GM12878 (cell line): ENCODE results near the gene HOTAIR. TPM values are rescaled to one million over a fixed set of nuclear protein-coding genes. Genes with fewer than 3 reads are reported as not detected.

Source experiments
- ATAC-seq: fragments of 200-7000 bp; cut with Tn5 transposase; 3 replicates; pipeline ENCODE4 v1.9.1; 2020; ENCODE audit warnings: mild to moderate bottlenecking, moderate library complexity
- BruUV-seq: library from RNA; stranded (reverse); fragments of 400-500 nt; replicated peaks from 2 replicates; lab custom pipeline; 2021; lab: Mats Ljungman, UMichigan
- CTCF ChIA-PET: fragments of 300-600 bp; sonication (Branson Sonifier 250); formaldehyde crosslinking; extraction: SDS; loops from one replicate; lab custom pipeline; 2021; ENCODE audit warnings: inconsistent platforms; lab: Yijun Ruan, JAX
- POLR2A ChIA-PET: fragments of 350-600 bp; formaldehyde crosslinking; extraction: SDS; loops from one replicate; lab custom pipeline; 2021; ENCODE audit warnings: inconsistent platforms; lab: Charles Lee
- RAD21 ChIA-PET: fragments of 300-600 bp; sonication (Branson Sonifier 250); formaldehyde crosslinking; loops from one replicate; lab custom pipeline; 2023; ENCODE audit warnings: antibody characterized with exemption; ENCODE audit not compliant: unreplicated experiment; lab: Charles Lee
- SMC1A ChIA-PET: fragments of 300-600 bp; sonication (Branson Sonifier 250); formaldehyde crosslinking; loops from one replicate; lab custom pipeline; 2023; ENCODE audit not compliant: unreplicated experiment, uncharacterized antibody; lab: Charles Lee
- DNase-seq: peaks from one replicate; pipeline ENCODE4 v3.0.0-alpha.2; 2011; ENCODE audit warnings: low read depth, low spot score
- FAIRE-seq: peaks from 3 replicates; lab custom pipeline; 2011; peaks lifted over from hg19 to GRCh38; lab: Jason Lieb, UNC
- H2AFZ ChIP-seq: 2 replicates; pipeline ENCODE4 v1.6.0; 2011; ENCODE audit warnings: low read depth, low read length, control low read depth; ENCODE audit not compliant: control insufficient read depth
- H3K27ac ChIP-seq: 2 replicates; pipeline ENCODE4 v1.5.1; 2011; ENCODE audit warnings: control low read depth; ENCODE audit not compliant: control insufficient read depth, insufficient read depth
- H3K27me3 ChIP-seq, 2 experiments: replicated peaks in 1 of 2; 2 replicates each; pipeline versions ENCODE4 v1.6.0 to v1.6.1; 2011; ENCODE audit warnings: low read length in 1 of 2; ENCODE audit not compliant: control insufficient read depth in 2 of 2, insufficient read depth in 2 of 2
- H3K36me3 ChIP-seq, 2 experiments: 2 replicates each; pipeline ENCODE4 v1.5.1; 2011; ENCODE audit warnings: low read length in 1 of 2; ENCODE audit not compliant: control insufficient read depth in 2 of 2, insufficient read depth in 2 of 2
- H3K4me1 ChIP-seq: 2 replicates; pipeline ENCODE4 v1.6.1; 2011; ENCODE audit warnings: mild to moderate bottlenecking, low read length, moderate library complexity, mixed read lengths; ENCODE audit not compliant: control insufficient read depth, insufficient read depth
- H3K4me2 ChIP-seq: 2 replicates; pipeline ENCODE4 v1.6.0; 2011; ENCODE audit warnings: control low read depth; ENCODE audit not compliant: control insufficient read depth, insufficient read depth
- H3K4me3 ChIP-seq: fragments of 200-600 bp; sonication (generic); 2 replicates; pipeline ENCODE4 v1.5.1; 2016
- H3K79me2 ChIP-seq: 2 replicates; pipeline ENCODE4 v1.6.0; 2011; ENCODE audit warnings: low read length; ENCODE audit not compliant: control insufficient read depth, insufficient read depth
- H3K9ac ChIP-seq: 2 replicates; pipeline ENCODE4 v1.8.0; 2011; ENCODE audit warnings: low read length, control low read depth, mixed read lengths; ENCODE audit not compliant: control insufficient read depth, insufficient read depth
- H3K9me3 ChIP-seq: replicated peaks from 3 replicates; pipeline ENCODE4 v1.5.1; 2011; ENCODE audit warnings: mild to moderate bottlenecking, low read length; ENCODE audit not compliant: control insufficient read depth, insufficient read depth
- H4K20me1 ChIP-seq: 2 replicates; pipeline ENCODE4 v1.6.0; 2011; ENCODE audit not compliant: control insufficient read depth, insufficient read depth
- CBFB ChIP-seq: IDR thresholded peaks from 2 replicates; pipeline ENCODE4 v1.6.1; 2016; ENCODE audit warnings: antibody characterized with exemption, low read depth
- DPF2 ChIP-seq: fragments of 450-650 bp; IDR thresholded peaks from 2 replicates; pipeline ENCODE4 v1.6.1; 2017; ENCODE audit warnings: mild to moderate bottlenecking
- GATAD2B ChIP-seq: fragments of 450-650 bp; conservative IDR thresholded peaks from 2 replicates; pipeline ENCODE4 v1.6.1; 2017; ENCODE audit warnings: low read depth, mild to moderate bottlenecking, moderate library complexity
- HCFC1 ChIP-seq: fragments of 150-350 bp; IDR thresholded peaks from 2 replicates; pipeline ENCODE4 v1.6.1; 2014; ENCODE audit warnings: low read length
- IKZF1 ChIP-seq: fragments of 450-650 bp; conservative IDR thresholded peaks from 2 replicates; pipeline ENCODE4 v1.6.1; 2017; ENCODE audit warnings: antibody characterized with exemption, mild to moderate bottlenecking
- MEF2B ChIP-seq: fragments of 450-650 bp; IDR thresholded peaks from 2 replicates; pipeline ENCODE4 v1.6.1; 2018; ENCODE audit warnings: mild to moderate bottlenecking, moderate library complexity; ENCODE audit not compliant: partially characterized antibody, poor library complexity, severe bottlenecking
- SIX5 ChIP-seq: IDR thresholded peaks from 2 replicates; pipeline ENCODE4 v1.6.1; 2011; ENCODE audit warnings: mild to moderate bottlenecking, low read depth, low read length, moderate library complexity; ENCODE audit not compliant: severe bottlenecking
- SMAD1 ChIP-seq: fragments of 450-650 bp; IDR thresholded peaks from 2 replicates; pipeline ENCODE4 v1.6.1; 2018; ENCODE audit warnings: mild to moderate bottlenecking, low read depth; ENCODE audit not compliant: partially characterized antibody
- SUZ12 ChIP-seq: fragments of 200-600 bp; sonication (generic); IDR thresholded peaks from one replicate; pipeline ENCODE4 v1.6.1; 2018; ENCODE audit warnings: antibody characterized with exemption, mild to moderate bottlenecking; ENCODE audit not compliant: unreplicated experiment
- ZNF24 ChIP-seq: fragments of 450-650 bp; IDR thresholded peaks from 2 replicates; pipeline ENCODE4 v1.6.1; 2017; ENCODE audit warnings: antibody characterized with exemption, mild to moderate bottlenecking
- WGBS: methylation state at CpG from one replicate; pipeline ENCODE4 v1.1.6; 2016; ENCODE audit warnings: low lambda C conversion rate; ENCODE audit not compliant: insufficient replicate concordance, insufficient coverage; ENCODE audit errors: missing lambda C conversion rate; 5-methylcytosine and 5-hydroxymethylcytosine counted together
- in situ Hi-C: fragments of 300-500 bp; cut with MboI; formaldehyde crosslinking; loops from 9 replicates; pipeline ENCODE4 v1.14.3; 2018; ENCODE audit warnings: mixed read lengths
- intact Hi-C: fragments of 100-400 bp; cut with micrococcal nuclease; formaldehyde crosslinking; loops from one replicate; pipeline ENCODE4 v1.14.2; 2022; ENCODE audit not compliant: unreplicated experiment
- polyA plus RNA-seq, 11 experiments: library from polyadenylated mRNA; depleted of rRNA in 4 of 11; unstranded in 6 of 11; stranded (reverse) in 5 of 11; fragments of >200 nt; fragmentation: Nextera tagmentation in 4 of 11; fragmentation: Illumina TruSeq in 1 of 11; extraction: Ambion mirVana in 4 of 11; extraction: Trizol in 1 of 11; gene quantifications; 1 replicate in 1 of 11; 2 replicates in 10 of 11; pipeline versions ENCODE4 v1.2.1 to v1.2.3, GENCODE V29; 2011 to 2016; ENCODE audit warnings: inconsistent platforms in 2 of 11, missing spikeins in 2 of 11, low read depth in 1 of 11
- total RNA-seq, 4 experiments: library from RNA; depleted of rRNA in 3 of 4; stranded (reverse); fragments of >200 nt in 3 of 4; fragmentation: Illumina TruSeq in 1 of 4; extraction: Trizol in 1 of 4; gene quantifications; 2 replicates each; pipeline versions ENCODE4 v1.2.1 to v1.2.3, GENCODE V29; 2013 to 2021

Gene HOTAIR
- total and polyA plus RNA-seq, 10 of the 15 experiments (the other 5 are each of a cell fraction or from before 2014, with no cell fraction given), result not detected

DNA sequence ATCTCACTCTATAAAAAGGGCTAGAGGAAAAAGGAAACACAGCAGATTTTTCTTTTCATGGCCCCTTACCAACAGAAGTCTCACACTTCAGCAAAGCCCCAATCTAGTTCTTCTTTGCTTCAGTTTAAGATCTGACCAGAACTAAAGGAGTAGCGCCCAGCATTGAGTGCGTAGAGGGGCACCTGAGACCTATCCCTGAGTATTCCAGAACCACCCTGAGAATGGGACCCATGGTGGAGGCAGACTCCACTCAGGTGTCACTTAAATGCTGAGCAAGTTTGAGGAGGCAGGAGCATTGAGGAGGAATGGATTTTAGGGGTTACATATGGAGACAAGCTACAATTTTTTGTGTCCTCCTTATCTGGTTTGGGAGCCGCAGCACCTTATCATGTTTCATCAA is 3.6 kb downstream of the HOTAIR start:
- 14% methylated on average over 3 of the region's 3 CpGs for WGBS
- ChIA-PET CTCF (interaction anchor here (0.5 kb wide), 1 partner anchor 253 kb away, joined by 3 read pairs; no protein-coding TSS in a partner anchor), POLR2A (no interaction called here), RAD21 (no interaction called here), SMC1A (no interaction called here)
- no peaks in the 10 kb centered on the region; the same call in 1 of the 2 replicates for H4K20me1 ChIP-seq
- H3K9me3 ChIP-seq, result no peaks in the 10 kb centered on the region; the same call in 2 of the 3 replicates
- in situ Hi-C loops (no loop called here), intact Hi-C loops (no loop called here)
- no peaks in the 10 kb centered on the region; the same call in 1 of the 2 replicates for H3K4me1 ChIP-seq
- H3K27me3 ChIP-seq, result peaks cover 32 to 45% of the 10 kb centered on the region in 2 experiments
- no peak overlapping the region for H3K4me3 ChIP-seq
- H3K4me2 ChIP-seq, result no peak overlapping the region
- H2AFZ ChIP-seq, result no peak overlapping the region
- FAIRE-seq, result no peak
- H3K36me3 ChIP-seq, result no peaks in the 10 kb centered on the region
- no peak for TF ChIP-seq GATAD2B
- no peak for TF ChIP-seq SUZ12
- no peak for TF ChIP-seq SIX5
- no peak for TF ChIP-seq MEF2B
- TF ChIP-seq SMAD1, result no peak
- TF ChIP-seq ZNF24, result no peak
- no peak for TF ChIP-seq HCFC1
- TF ChIP-seq IKZF1, result no peak
- no peak for TF ChIP-seq DPF2
- no peak for TF ChIP-seq CBFB
- DNase-seq, result no peak
- H3K27ac ChIP-seq, result no peak overlapping the region
- H3K79me2 ChIP-seq, result no peaks in the 10 kb centered on the region
- no peak overlapping the region for H3K9ac ChIP-seq
- no peak for ATAC-seq
- BruUV-seq, result no TSS peak
